ENCODE measurements around the gene SLC25A23. TPM values are rescaled to one million over a fixed set of nuclear protein-coding genes. Genes with fewer than 3 reads are reported as not detected.
A peak's percentile ranks its signal among the peaks of the same experiment; 100 is the strongest.
"Not testable (repeated sequence)": the region's sequence is repeated elsewhere in the genome, so short reads cannot be mapped to it uniquely, and the experiment has no call there.

The SLC25A23 gene
- total RNA-seq: 22.8 and 23.6 TPM in 2 replicates

DNA sequence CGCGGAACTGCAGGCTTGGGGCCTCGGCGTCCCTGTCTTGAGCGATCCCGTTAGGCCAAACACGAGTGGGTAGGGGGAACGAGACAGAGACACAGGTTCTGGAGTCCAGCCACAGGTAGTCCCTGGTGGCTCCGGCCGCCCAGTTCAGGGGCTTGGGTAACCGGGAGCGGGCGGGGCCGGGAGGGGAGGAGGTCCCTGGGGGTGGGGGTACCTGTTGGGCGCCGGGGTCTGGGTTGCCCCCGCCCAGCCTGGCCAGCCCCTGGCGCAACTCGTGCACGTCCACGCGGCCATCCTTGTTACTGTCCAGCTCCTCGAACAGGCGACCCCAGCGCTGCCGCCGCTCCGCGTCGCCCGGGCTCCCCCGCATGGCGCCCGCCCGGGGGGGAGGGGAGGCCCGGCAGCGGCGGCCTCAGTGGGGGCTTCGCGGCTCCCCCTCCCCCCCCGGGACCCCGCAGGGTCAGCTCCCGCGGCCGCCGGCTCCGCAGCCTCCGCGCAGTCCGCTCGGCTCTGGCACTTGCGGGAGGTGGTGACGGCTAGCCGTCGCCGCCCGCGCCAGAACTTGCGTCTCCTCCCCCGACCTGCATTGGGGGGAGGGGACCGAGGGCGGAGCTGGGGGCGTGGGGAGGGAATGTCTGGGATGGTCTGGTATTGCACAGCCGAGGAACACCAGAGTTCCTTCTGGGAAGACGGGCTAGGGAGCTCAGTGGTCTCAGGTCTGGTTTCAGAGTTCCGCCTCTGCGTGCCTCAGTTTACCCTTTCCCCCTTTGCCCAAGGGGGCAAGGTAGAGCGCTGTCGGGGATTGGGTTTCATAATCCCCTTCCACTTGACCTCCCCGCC, at the start of gene SLC25A23:
TSS of gene SLC25A23 (minus strand) at position 531 of the 837 bp plus-strand sequence. CDS start at position 367, 164 bp downstream.
- peak within 1 kb of the TSS; percentile 83 for H3K4me2 ChIP-seq (ENCODE audit: insufficient read depth, low read length)
- H3K27me3 ChIP-seq (ENCODE audit: insufficient read depth, low read length): peaks cover 4% of the 10 kb centered on the region
- no peaks in the 10 kb centered on the region for H3K9me3 ChIP-seq (ENCODE audit: low read depth, low read length)
- H3K4me3 ChIP-seq (ENCODE audit: insufficient read depth, low read length): peak within 1 kb of the TSS; percentile 76
- H3K27ac ChIP-seq (ENCODE audit: low read depth, low read length): no peak within 1 kb of the TSS
- no peak for TF ChIP-seq CTCF (IDR thresholded peaks at IDR 0.05; ENCODE audit: extremely low read depth, low read depth, low read length)
- peak; percentile 94 for DNase-seq (ENCODE audit: insufficient read length, low spot score, missing footprints)
- H3K36me3 ChIP-seq (ENCODE audit: insufficient read depth, low read length): no peaks in the 10 kb centered on the region
- peaks cover 8% of the 10 kb centered on the region for H3K4me1 ChIP-seq (ENCODE audit: insufficient read depth, low read length)
- H3K79me2 ChIP-seq (ENCODE audit: insufficient read depth, low read length): no peaks in the 10 kb centered on the region
- no peaks in the 10 kb centered on the region for H4K20me1 ChIP-seq (ENCODE audit: insufficient read depth, low read length)
- peak within 1 kb of the TSS; percentile 75 for H2AFZ ChIP-seq (ENCODE audit: low read length)

GRCh38 chr19:6508028-6508771, 48.6 kb upstream of the SLC25A23 start:
- H3K4me1 ChIP-seq (ENCODE audit: insufficient read depth, low read length); H2AFZ ChIP-seq (ENCODE audit: low read length); H3K27ac ChIP-seq (ENCODE audit: low read depth, low read length); H4K20me1 ChIP-seq (ENCODE audit: insufficient read depth, low read length); H3K4me2 ChIP-seq (ENCODE audit: insufficient read depth, low read length); H3K27me3 ChIP-seq (ENCODE audit: insufficient read depth, low read length); H3K9me3 ChIP-seq (ENCODE audit: low read depth, low read length); H3K4me3 ChIP-seq (ENCODE audit: insufficient read depth, low read length); H3K36me3 ChIP-seq (ENCODE audit: insufficient read depth, low read length); H3K79me2 ChIP-seq (ENCODE audit: insufficient read depth, low read length): not testable (repeated sequence)
- DNase-seq (ENCODE audit: insufficient read length, low spot score, missing footprints): peak; percentile 34

- H4K20me1 ChIP-seq (ENCODE audit: insufficient read depth, low read length): no peaks in the 10 kb centered on the region
- peak; percentile 42 for DNase-seq (ENCODE audit: insufficient read length, low spot score, missing footprints)
- no peak overlapping the region for H2AFZ ChIP-seq (ENCODE audit: low read length)
- TF ChIP-seq CTCF (IDR thresholded peaks at IDR 0.05; ENCODE audit: extremely low read depth, low read depth, low read length): no peak
- H3K4me2 ChIP-seq (ENCODE audit: insufficient read depth, low read length): no peak overlapping the region
- H3K27ac ChIP-seq (ENCODE audit: low read depth, low read length): no peak overlapping the region
- no peaks in the 10 kb centered on the region for H3K4me1 ChIP-seq (ENCODE audit: insufficient read depth, low read length)
- no peaks in the 10 kb centered on the region for H3K36me3 ChIP-seq (ENCODE audit: insufficient read depth, low read length)
- H3K9me3 ChIP-seq (ENCODE audit: low read depth, low read length): no peaks in the 10 kb centered on the region
- no peaks in the 10 kb centered on the region for H3K79me2 ChIP-seq (ENCODE audit: insufficient read depth, low read length)
- H3K27me3 ChIP-seq (ENCODE audit: insufficient read depth, low read length): peaks cover 26% of the 10 kb centered on the region
- no peak overlapping the region for H3K4me3 ChIP-seq (ENCODE audit: insufficient read depth, low read length)
Observed at GRCh38 chr19:6503407-6504201, 44.0 kb upstream of the SLC25A23 start.

DNA sequence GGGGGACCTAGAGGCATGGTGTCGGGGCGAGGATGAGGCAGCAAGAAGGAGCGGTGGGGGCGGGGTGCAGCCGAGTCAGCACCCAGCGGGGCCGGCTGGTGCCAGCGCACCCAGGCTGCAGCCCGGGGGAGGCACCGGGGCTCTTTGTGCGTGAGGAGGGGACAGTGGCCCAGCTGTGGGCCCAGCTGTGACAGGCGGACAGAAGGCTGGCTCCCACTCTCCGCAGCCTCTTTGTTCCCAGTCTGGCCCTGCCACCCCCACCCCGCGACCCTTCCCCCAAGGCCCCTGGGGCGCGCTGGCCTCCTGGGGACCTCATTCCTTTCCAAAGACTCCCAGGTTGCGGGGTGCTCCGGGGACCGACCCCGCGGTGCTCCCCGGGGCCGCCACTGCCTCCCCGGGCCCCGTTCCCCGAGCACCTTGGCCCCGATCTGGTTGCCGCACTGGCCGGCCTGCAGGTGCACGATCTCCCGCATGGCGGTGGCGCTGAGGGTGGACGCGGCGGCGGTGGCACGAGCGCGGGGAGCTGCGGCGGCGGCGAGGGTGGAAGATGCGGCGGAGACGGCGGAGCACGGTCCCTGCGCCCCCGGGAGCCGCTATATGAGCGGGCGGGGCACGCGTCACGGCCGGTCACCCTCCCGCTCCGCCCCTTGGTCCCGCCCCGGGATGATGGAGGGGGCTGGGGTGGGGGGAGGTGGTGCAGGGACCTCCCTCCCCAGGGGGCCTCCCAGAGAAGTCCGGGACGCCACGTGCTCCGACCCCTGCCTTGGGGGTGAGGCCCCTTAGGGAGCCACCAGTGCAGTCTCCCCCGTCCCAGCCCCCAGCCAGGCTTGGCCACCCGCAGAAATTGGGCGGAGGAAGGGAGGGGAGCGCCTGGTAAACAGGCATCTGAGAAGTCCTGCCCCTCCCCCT, 42.4 kb upstream of the SLC25A23 start, which contains the start of gene TUBB4A:
TSS of gene TUBB4A (minus strand) at position 570 of the 909 bp plus-strand sequence. CDS start at position 473, 97 bp downstream.
- H3K4me2 ChIP-seq (ENCODE audit: insufficient read depth, low read length): no peak within 1 kb of the TSS
- peaks cover 26% of the 10 kb centered on the region for H3K27me3 ChIP-seq (ENCODE audit: insufficient read depth, low read length)
- H3K79me2 ChIP-seq (ENCODE audit: insufficient read depth, low read length): no peaks in the 10 kb centered on the region
- no peaks in the 10 kb centered on the region for H3K36me3 ChIP-seq (ENCODE audit: insufficient read depth, low read length)
- no peak within 1 kb of the TSS for H3K4me3 ChIP-seq (ENCODE audit: insufficient read depth, low read length)
- H2AFZ ChIP-seq (ENCODE audit: low read length): no peak within 1 kb of the TSS
- no peaks in the 10 kb centered on the region for H4K20me1 ChIP-seq (ENCODE audit: insufficient read depth, low read length)
- H3K4me1 ChIP-seq (ENCODE audit: insufficient read depth, low read length): no peaks in the 10 kb centered on the region
- peak; percentile 78 for DNase-seq (ENCODE audit: insufficient read length, low spot score, missing footprints)
- no peaks in the 10 kb centered on the region for H3K9me3 ChIP-seq (ENCODE audit: low read depth, low read length)
- TF ChIP-seq CTCF (IDR thresholded peaks at IDR 0.05; ENCODE audit: extremely low read depth, low read depth, low read length): no peak
- no peak within 1 kb of the TSS for H3K27ac ChIP-seq (ENCODE audit: low read depth, low read length)

Measured in osteoblast (primary cell).